Chondrocyte (in vitro differentiated cells): Measurements from ENCODE around the gene SLAMF6. TPM values are rescaled to one million over a fixed set of nuclear protein-coding genes. Genes with fewer than 3 reads are reported as not detected.

ENCODE experiments used
- DNase-seq: peaks from one replicate; pipeline ENCODE4 v3.0.0; 2021; ENCODE audit warnings: mixed read lengths, low spot score
- H3K27ac Mint-ChIP-seq: one replicate; pipeline ENCODE4 v1.8.0; 2021; ENCODE audit warnings: mild to moderate bottlenecking, moderate library complexity, mixed read lengths; ENCODE audit not compliant: unreplicated experiment
- H3K27me3 Mint-ChIP-seq: 2 replicates; pipeline ENCODE4 v1.8.0; 2021; ENCODE audit warnings: low read depth, mixed read lengths
- H3K36me3 Mint-ChIP-seq: 2 replicates; pipeline ENCODE4 v1.8.0; 2021; ENCODE audit warnings: low read depth, mixed read lengths
- H3K4me1 Mint-ChIP-seq: 2 replicates; pipeline ENCODE4 v1.8.0; 2021; ENCODE audit warnings: low read depth, mild to moderate bottlenecking, mixed read lengths
- H3K4me3 Mint-ChIP-seq: one replicate; pipeline ENCODE4 v1.8.0; 2021; ENCODE audit warnings: mild to moderate bottlenecking, moderate library complexity, mixed read lengths; ENCODE audit not compliant: unreplicated experiment
- H3K9me3 Mint-ChIP-seq: 2 replicates; pipeline ENCODE4 v1.8.0; 2021; ENCODE audit warnings: low read depth, mixed read lengths
- CTCF ChIP-seq: fragments of 200-600 bp; sonication (generic); IDR thresholded peaks from 2 replicates; pipeline ENCODE4 v1.5.0; 2021; ENCODE audit warnings: antibody characterized with exemption, mild to moderate bottlenecking, moderate library complexity
- total RNA-seq: library from RNA; stranded (reverse); gene quantifications from 3 replicates; pipeline ENCODE4 v1.2.1, GENCODE V29; 2021

The SLAMF6 gene
- total RNA-seq, 1 donor from 2014 or later, result not detected

GRCh38 chr1:160459687-160460086 lies 63.4 kb downstream of the SLAMF6 start:
- Mint-ChIP-seq H3K36me3 (no peaks in the 10 kb centered on the region), H3K9me3 (no peaks in the 10 kb centered on the region), H3K27ac (no peak overlapping the region), H3K27me3 (peaks cover 20% of the 10 kb centered on the region), H3K4me3 (no peak overlapping the region), H3K4me1 (no peaks in the 10 kb centered on the region)
- TF ChIP-seq CTCF, result no peak
- DNase-seq, result no peak

- TF ChIP-seq CTCF, result no peak
- no peaks in the 10 kb centered on the region for H3K36me3 Mint-ChIP-seq
- no peak for DNase-seq
- H3K4me3 Mint-ChIP-seq, result no peak overlapping the region
- no peaks in the 10 kb centered on the region for H3K4me1 Mint-ChIP-seq
- H3K9me3 Mint-ChIP-seq, result no peaks in the 10 kb centered on the region
- peaks cover 22% of the 10 kb centered on the region for H3K27me3 Mint-ChIP-seq
- H3K27ac Mint-ChIP-seq, result no peak overlapping the region
Observed at GRCh38 chr1:160459056-160459455, 64.0 kb downstream of the SLAMF6 start.

GRCh38 chr1:160455153-160455517 lies 67.9 kb downstream of the SLAMF6 start:
- no peak for DNase-seq
- no peak overlapping the region for H3K4me3 Mint-ChIP-seq
- peaks cover 20% of the 10 kb centered on the region for H3K27me3 Mint-ChIP-seq
- no peaks in the 10 kb centered on the region for H3K4me1 Mint-ChIP-seq
- H3K36me3 Mint-ChIP-seq, result no peaks in the 10 kb centered on the region
- no peak overlapping the region for H3K27ac Mint-ChIP-seq
- TF ChIP-seq CTCF, result no peak
- H3K9me3 Mint-ChIP-seq, result no peaks in the 10 kb centered on the region

- H3K9me3 Mint-ChIP-seq, result no peaks in the 10 kb centered on the region
- H3K4me1 Mint-ChIP-seq, result no peaks in the 10 kb centered on the region
- H3K27ac Mint-ChIP-seq, result no peak overlapping the region
- no peak overlapping the region for H3K4me3 Mint-ChIP-seq
- H3K36me3 Mint-ChIP-seq, result no peaks in the 10 kb centered on the region
- no peak for DNase-seq
- H3K27me3 Mint-ChIP-seq, result peaks cover 20% of the 10 kb centered on the region
- no peak for TF ChIP-seq CTCF
Observed at GRCh38 chr1:160454371-160455152, 68.5 kb downstream of the SLAMF6 start.

- no peak for DNase-seq
- H3K27me3 Mint-ChIP-seq, result peaks cover 22% of the 10 kb centered on the region
Observed at GRCh38 chr1:160453443-160453842, 69.6 kb downstream of the SLAMF6 start.

More at GRCh38 chr1:160453443-160453842, 69.6 kb downstream of the SLAMF6 start:
- Mint-ChIP-seq H3K36me3 (no peaks in the 10 kb centered on the region), H3K27ac (no peak overlapping the region), H3K9me3 (no peaks in the 10 kb centered on the region), H3K4me1 (no peaks in the 10 kb centered on the region), H3K4me3 (no peak overlapping the region)
- TF ChIP-seq CTCF, result no peak
